Ishikawa (cell line): ENCODE data around the gene TMEM178B.

ENCODE experiments used
- CEBPB ChIP-seq: IDR thresholded peaks from 2 replicates; pipeline ENCODE4 v1.6.1; 2012
- CREB1 ChIP-seq: IDR thresholded peaks from 2 replicates; pipeline ENCODE4 v1.6.1; 2012; ENCODE audit warnings: low read depth
- EGR1 ChIP-seq: IDR thresholded peaks from 2 replicates; pipeline ENCODE4 v1.6.1; 2012
- EP300 ChIP-seq: IDR thresholded peaks from 2 replicates; pipeline ENCODE4 v1.6.1; 2012; ENCODE audit warnings: borderline replicate concordance
- FOXM1 ChIP-seq: IDR thresholded peaks from 2 replicates; pipeline ENCODE4 v1.6.1; 2012; ENCODE audit warnings: low read depth, borderline replicate concordance
- MAX ChIP-seq: IDR thresholded peaks from 2 replicates; pipeline ENCODE4 v1.6.1; 2012
- NFIC ChIP-seq: IDR thresholded peaks from 2 replicates; pipeline ENCODE4 v1.6.1; 2012
- RAD21 ChIP-seq: IDR thresholded peaks from 2 replicates; pipeline ENCODE4 v1.6.1; 2012; ENCODE audit warnings: low read depth
- REST ChIP-seq: IDR thresholded peaks from 2 replicates; pipeline ENCODE4 v1.6.1; 2012; ENCODE audit warnings: low read depth, mild to moderate bottlenecking
- TAF1 ChIP-seq: IDR thresholded peaks from 2 replicates; pipeline ENCODE4 v1.6.1; 2012; ENCODE audit warnings: low read depth, mild to moderate bottlenecking
- TCF12 ChIP-seq: IDR thresholded peaks from 2 replicates; pipeline ENCODE4 v1.6.1; 2012; ENCODE audit warnings: low read depth
- TEAD4 ChIP-seq: IDR thresholded peaks from 2 replicates; pipeline ENCODE4 v1.6.1; 2012
- YY1 ChIP-seq: IDR thresholded peaks from 2 replicates; pipeline ENCODE4 v1.6.1; 2012; ENCODE audit warnings: low read depth
- ZBTB7A ChIP-seq: IDR thresholded peaks from 2 replicates; pipeline ENCODE4 v1.6.1; 2012; ENCODE audit warnings: low read depth
- TF ChIP-seq, protein P1 (sequence below): IDR thresholded peaks from 2 replicates; pipeline ENCODE4 v1.6.1; 2012

TMEM178B gene

DNA sequence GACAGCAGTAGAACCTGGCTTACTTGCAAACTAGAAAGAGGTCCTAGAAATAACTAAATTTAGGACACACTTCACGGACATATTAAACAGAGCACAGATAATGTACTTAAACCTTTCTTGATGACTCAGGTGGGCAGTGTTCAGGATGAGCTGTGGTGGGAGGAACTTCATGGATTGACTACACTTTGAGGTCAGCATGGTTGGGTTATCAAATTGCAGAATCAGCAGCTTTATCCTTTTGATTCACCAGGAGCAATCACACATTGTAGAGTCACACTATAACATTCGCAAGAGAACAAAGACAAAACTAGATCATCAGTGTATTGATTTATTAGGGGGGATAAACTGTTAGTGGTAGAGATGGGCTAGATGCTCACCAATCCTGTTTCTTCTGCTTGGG is 438.7 kb downstream of the TMEM178B start:
- no peak for TF ChIP-seq CREB1
- no peak for TF ChIP-seq EP300
- no peak for TF ChIP-seq TAF1
- TF ChIP-seq, protein P1, sequence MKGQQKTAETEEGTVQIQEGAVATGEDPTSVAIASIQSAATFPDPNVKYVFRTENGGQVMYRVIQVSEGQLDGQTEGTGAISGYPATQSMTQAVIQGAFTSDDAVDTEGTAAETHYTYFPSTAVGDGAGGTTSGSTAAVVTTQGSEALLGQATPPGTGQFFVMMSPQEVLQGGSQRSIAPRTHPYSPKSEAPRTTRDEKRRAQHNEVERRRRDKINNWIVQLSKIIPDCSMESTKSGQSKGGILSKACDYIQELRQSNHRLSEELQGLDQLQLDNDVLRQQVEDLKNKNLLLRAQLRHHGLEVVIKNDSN: no peak
- no peak for TF ChIP-seq EGR1
- TF ChIP-seq TCF12: no peak
- TF ChIP-seq TEAD4: no peak
- no peak for TF ChIP-seq MAX
- no peak for TF ChIP-seq REST
- no peak for TF ChIP-seq RAD21
- no peak for TF ChIP-seq FOXM1
- TF ChIP-seq CEBPB: no peak
- no peak for TF ChIP-seq NFIC
- TF ChIP-seq ZBTB7A: no peak
- no peak for TF ChIP-seq YY1

DNA sequence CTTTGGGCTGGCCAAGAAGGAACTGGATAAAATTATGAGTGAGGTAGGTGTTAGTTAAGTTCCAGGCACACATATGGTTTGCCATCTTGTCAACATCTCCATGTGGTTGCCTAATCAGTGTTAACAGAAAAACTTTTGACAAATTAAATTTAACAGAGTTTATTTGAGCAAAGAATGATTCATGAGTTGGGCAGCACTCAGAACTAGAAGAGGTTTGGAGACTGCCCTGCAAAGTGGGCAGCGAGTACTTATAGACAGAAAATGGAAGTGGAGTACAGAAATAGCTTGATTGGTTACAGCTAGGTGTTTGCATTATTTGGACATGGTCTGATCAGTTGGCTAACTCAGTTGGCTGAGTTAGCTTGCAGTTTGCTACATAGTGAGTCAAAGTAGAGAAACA is 439.9 kb downstream of the TMEM178B start:
- no peak for TF ChIP-seq NFIC
- TF ChIP-seq, protein P1: no peak
- no peak for TF ChIP-seq EP300
- no peak for TF ChIP-seq FOXM1
- TF ChIP-seq TAF1: no peak
- no peak for TF ChIP-seq CEBPB

DNA sequence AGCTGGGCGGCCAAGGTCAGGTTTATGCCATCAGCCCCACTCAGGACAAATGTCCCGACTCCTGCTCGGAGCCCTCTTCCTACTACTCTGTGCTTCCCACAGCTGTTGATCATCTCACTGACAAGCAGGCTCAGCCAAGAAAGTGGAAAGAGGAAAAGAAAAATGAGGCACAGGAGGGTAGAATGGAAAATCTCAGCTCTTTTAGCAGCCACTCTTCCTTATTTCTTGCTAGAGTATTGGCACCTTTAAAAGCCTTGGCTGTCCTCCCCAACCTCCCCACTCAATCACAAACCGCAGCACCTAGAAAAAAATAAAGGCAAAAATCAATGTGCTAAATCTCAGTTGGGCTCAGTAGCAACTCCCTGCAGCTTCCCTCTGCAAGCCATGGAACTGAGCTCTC is 442.1 kb downstream of the TMEM178B start:
- no peak for TF ChIP-seq TEAD4
- TF ChIP-seq, protein P1: no peak
- no peak for TF ChIP-seq CEBPB
- no peak for TF ChIP-seq NFIC
- no peak for TF ChIP-seq YY1
- no peak for TF ChIP-seq REST
- no peak for TF ChIP-seq TCF12

GRCh38 chr7:141519623-141520022 is 445.8 kb downstream of the TMEM178B start:
- TF ChIP-seq, protein P1: no peak
- TF ChIP-seq ZBTB7A (no peak), EP300 (no peak), TCF12 (no peak), CEBPB (no peak), NFIC (no peak), REST (no peak), MAX (no peak), TAF1 (no peak), RAD21 (no peak), TEAD4 (no peak), YY1 (no peak), CREB1 (no peak)
